LNCaP clone FGC (cell line): ENCODE measurements around the gene CDH16.
"Not testable (repeated sequence)": the region's sequence is repeated elsewhere in the genome, so short reads cannot be mapped to it uniquely, and the experiment has no call there.

Experiments used
- DNase-seq: peaks from one replicate; pipeline ENCODE4 v3.0.0-alpha.2; 2011; ENCODE audit warnings: low read depth
- H3K4me3 ChIP-seq: 2 replicates; pipeline ENCODE4 v1.5.1; 2011; ENCODE audit warnings: mild to moderate bottlenecking, low read depth, low read length, control low read depth
- TF ChIP-seq, protein P1 (sequence below): IDR thresholded peaks from 2 replicates; pipeline ENCODE4 v1.5.1; 2012; ENCODE audit warnings: mild to moderate bottlenecking; ENCODE audit not compliant: control insufficient read depth, insufficient read depth; ENCODE audit errors: extremely low read depth

CDH16 gene

DNA sequence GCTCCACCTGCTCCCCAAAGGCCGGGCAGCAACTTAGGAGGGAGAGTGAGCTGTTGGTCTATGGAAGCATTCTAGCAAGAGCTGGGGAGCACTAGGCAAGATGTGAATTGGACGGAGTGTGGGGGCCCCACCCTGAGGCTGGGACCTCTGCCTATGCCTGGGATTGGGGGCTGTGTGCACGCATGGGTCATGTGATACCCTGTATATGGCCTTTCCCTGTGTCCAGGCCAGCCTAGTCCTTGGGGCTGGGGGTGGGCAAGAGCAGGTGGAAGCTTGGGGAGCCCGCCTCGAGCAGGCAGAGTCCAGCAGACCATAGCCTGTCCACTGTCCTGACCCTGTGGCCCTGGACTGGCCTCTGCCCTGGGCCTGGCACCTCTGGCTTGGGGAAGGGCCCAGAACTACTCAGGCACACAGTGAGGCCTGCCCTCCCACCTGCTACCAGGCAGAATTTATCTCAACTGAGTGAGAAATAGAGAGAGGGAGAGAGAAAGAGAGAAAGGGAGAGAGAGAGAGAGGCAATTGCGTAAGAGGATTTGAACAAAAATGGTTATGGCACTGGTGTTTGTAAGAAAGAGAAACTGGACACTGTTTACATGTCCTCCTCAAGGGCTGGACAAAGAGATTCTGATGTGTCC, 19.3 kb downstream of the CDH16 start:
- no peak for DNase-seq
- TF ChIP-seq, protein P1, sequence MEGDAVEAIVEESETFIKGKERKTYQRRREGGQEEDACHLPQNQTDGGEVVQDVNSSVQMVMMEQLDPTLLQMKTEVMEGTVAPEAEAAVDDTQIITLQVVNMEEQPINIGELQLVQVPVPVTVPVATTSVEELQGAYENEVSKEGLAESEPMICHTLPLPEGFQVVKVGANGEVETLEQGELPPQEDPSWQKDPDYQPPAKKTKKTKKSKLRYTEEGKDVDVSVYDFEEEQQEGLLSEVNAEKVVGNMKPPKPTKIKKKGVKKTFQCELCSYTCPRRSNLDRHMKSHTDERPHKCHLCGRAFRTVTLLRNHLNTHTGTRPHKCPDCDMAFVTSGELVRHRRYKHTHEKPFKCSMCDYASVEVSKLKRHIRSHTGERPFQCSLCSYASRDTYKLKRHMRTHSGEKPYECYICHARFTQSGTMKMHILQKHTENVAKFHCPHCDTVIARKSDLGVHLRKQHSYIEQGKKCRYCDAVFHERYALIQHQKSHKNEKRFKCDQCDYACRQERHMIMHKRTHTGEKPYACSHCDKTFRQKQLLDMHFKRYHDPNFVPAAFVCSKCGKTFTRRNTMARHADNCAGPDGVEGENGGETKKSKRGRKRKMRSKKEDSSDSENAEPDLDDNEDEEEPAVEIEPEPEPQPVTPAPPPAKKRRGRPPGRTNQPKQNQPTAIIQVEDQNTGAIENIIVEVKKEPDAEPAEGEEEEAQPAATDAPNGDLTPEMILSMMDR = no peak
- no peak overlapping the region for H3K4me3 ChIP-seq

DNA sequence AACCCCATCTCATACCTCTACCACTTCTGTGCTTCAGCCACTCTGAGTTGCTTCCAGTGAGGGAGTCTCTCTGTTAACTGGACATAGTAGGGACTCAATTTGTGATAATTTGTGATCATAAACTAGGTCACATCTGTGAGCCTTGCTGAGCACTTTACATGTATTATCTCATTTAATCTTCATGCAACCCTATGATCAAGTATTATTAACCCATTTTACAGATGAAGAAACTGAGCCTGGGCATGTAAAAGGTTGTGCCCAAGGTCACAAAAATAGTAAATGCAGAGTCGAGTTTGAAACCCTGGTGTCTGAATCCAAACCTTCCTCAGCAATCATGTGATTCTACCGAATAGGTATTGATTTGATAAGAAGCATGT, 19.8 kb downstream of the CDH16 start:
- no peak overlapping the region for H3K4me3 ChIP-seq
- DNase-seq = no peak
- TF ChIP-seq, protein P1 = no peak

DNA sequence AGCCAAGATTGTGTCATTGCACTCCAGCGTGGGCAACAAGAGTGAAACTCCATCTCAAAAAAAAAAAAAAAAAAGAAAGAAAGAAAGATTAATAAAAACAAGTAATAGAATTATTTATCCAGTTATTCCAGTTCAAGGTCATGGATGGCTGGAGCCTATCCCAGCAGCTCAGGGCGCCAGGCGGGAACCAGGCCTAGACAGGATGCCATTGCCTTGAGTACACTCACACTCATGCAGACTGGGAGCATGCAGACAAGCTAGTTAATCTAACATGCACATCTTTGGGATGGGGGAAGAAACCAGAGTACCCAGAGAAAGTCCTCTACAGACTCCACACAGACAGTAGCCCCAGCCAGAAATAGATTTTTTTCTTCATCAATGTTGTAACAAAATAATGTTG, 20.5 kb downstream of the CDH16 start:
- no peak for DNase-seq
- TF ChIP-seq, protein P1 = no peak
- no peak overlapping the region for H3K4me3 ChIP-seq

DNA sequence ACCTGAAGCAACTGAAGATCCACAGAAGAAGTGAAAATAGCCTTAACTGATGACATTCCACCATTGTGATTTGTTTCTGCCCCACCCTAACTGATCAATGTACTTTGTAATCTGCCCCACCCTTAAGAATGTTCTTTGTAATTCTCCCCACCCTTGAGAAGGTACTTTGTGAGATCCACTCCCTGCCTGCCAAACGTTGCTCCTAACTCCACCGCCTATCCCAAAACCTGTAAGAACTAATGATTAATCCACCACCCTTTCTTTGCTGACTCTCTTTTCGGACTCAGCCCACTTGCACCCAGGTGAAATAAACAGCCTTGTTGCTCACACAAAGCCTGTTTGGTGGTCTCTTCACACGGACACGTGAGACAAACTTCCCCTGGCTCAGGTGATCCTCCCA, 22.0 kb downstream of the CDH16 start:
- not testable (repeated sequence) for DNase-seq, H3K4me3 ChIP-seq

DNA sequence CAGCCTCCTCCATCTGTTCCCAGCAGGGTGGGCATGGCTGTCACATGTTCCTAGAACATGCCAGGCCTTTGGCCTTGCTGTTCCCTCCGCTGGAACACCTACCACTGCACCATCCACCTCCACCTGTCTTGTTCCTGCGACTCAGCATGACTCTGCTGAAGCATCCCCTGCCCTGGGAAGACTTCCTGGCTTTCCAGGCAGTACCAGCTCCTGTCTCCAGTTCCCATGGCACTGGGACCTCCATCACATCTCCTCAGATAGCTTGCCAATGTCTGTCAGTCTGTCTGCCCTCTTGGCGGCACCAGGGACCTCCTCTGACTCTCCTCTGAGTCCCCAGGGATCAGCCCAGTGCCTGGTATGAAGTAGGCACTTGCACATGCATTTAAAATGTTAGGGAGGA, 22.7 kb downstream of the CDH16 start:
- DNase-seq = no peak
- H3K4me3 ChIP-seq = no peak overlapping the region
- TF ChIP-seq, protein P1 = no peak

DNA sequence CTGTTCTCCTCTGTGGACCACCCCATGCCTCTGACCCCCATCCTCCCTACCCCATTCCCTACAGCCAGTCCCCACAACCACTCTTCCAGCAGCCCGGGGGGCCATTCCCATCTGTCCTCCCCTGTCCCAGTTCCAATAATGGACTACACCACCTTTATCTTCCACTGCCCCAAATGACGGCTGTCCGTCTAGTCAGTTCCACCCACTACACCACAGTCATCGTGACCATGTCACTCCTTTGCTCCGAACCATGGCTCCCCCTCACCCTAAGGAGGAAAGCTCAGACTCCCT, 23.1 kb downstream of the CDH16 start:
- TF ChIP-seq, protein P1 = no peak
- no peak overlapping the region for H3K4me3 ChIP-seq
- DNase-seq = no peak

DNA sequence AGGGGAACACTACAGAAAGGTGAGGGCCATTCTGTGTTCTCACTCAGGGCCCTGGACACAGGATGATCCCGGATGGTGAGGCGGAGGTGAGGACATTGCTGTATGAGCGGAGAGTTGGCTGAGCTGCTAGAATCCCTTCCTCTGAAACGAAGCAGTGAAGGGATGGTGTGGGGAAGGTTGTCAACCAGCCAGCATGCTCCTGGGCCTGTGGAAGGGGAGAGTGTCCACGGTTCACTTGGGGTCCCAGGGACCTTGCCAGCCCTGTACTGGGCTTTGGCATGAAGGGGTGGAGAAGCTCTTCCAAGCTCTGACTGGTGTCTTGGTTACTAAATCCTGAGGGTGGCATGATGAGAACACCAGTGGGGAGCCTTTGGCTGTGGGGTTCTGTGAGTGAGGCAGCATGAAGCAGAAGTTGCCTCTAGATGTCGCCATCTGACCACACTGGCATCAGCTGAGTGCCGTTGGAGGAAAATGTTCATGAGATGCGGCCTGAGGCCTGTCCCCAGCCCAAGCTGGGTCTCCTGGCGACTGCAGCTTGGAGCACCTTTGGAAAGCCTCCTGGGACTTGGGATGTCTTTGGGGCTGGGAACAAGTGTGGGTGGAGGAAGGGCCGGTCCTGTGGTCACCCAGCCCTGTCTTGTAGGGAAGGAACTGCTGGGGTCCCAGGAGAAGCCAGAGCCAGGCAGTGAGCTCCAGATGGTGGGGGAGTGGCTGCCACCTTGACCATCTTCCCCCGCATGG, 23.6 kb downstream of the CDH16 start:
- DNase-seq = no peak
- H3K4me3 ChIP-seq = no peak overlapping the region
- TF ChIP-seq, protein P1 = peak; percentile 91
